ENCODE results near the gene BABAM2. TPM values are rescaled to one million over a fixed set of nuclear protein-coding genes. Genes with fewer than 3 reads are reported as not detected.

The BABAM2 gene
- total and polyA plus RNA-seq, 9 of the 15 experiments (the other 6 are each of a cell fraction or from before 2014, with no cell fraction given) = 10.9 to 37.4 (median 25.6) TPM

- TF ChIP-seq MYC (IDR thresholded peaks at IDR 0.05; ENCODE audit: low read depth, low read length) = peak; percentile 58; the same call in 1 of the 2 replicates
- no peak for TF ChIP-seq MYC (CRISPR knock-in tag; IDR thresholded peaks at IDR 0.05; ENCODE audit: borderline replicate concordance, low read depth)
- peak; percentile 55; the same call in 1 of the 2 replicates for TF ChIP-seq HDAC8 (tag; IDR thresholded peaks at IDR 0.05)
- TF ChIP-seq RAD21 (CRISPR knock-in tag; conservative IDR thresholded peaks at IDR 0.05 in 1 of 2, IDR thresholded peaks at IDR 0.05 in 1 of 2) = peak in 1 of 2 experiments; percentile 6; a peak in 1 of 4 replicates
- peak; percentile 72; the same call in 1 of the 2 replicates for TF ChIP-seq ZEB2 (IDR thresholded peaks at IDR 0.05)
- no peak for TF ChIP-seq ARNT (IDR thresholded peaks at IDR 0.05)
- TF ChIP-seq KLF13 (tag; IDR thresholded peaks at IDR 0.05; ENCODE audit: borderline replicate concordance, low read depth) = peak; percentile 93
- peak; percentile 80 for TF ChIP-seq POLR2A (conservative IDR thresholded peaks at IDR 0.05)
- TF ChIP-seq GMEB1 (CRISPR knock-in tag; IDR thresholded peaks at IDR 0.05) = peak; percentile 96
- TF ChIP-seq HNRNPUL1 (IDR thresholded peaks at IDR 0.05; ENCODE audit: low read length) = no peak
- TF ChIP-seq CCNT2 (IDR thresholded peaks at IDR 0.05; ENCODE audit: borderline replicate concordance, extremely low read depth, insufficient read length, low read depth, low read length) = peak; percentile 76
- TF ChIP-seq ATF7 (IDR thresholded peaks at IDR 0.05) = peak; percentile 51; the same call in 1 of the 2 replicates
- peak; percentile 69; the same call in 1 of the 2 replicates for TF ChIP-seq MAX (CRISPR knock-in tag; IDR thresholded peaks at IDR 0.05)
- peak; percentile 96 to 97 for TF ChIP-seq SIN3A (IDR thresholded peaks at IDR 0.05; ENCODE audit: borderline replicate concordance in 2 of 2, control insufficient read depth in 1 of 2, low read depth in 2 of 2, low read length in 2 of 2)
- TF ChIP-seq POLR2AphosphoS5 (IDR thresholded peaks at IDR 0.05; ENCODE audit: control insufficient read depth, insufficient read depth, low read depth, low read length) = peak; percentile 60; the same call in 1 of the 2 replicates
- TF ChIP-seq CREM (IDR thresholded peaks at IDR 0.05; ENCODE audit: low read depth) = peak; percentile 64
- peak; percentile 53 for TF ChIP-seq TBP (optimal IDR thresholded peaks at IDR 0.05; ENCODE audit: low read depth, low read length)
- TF ChIP-seq GTF3C2 (IDR thresholded peaks at IDR 0.05; ENCODE audit: borderline replicate concordance, extremely low read depth, insufficient read length) = no peak
- TF ChIP-seq ZNF589 (CRISPR knock-in tag; IDR thresholded peaks at IDR 0.05; ENCODE audit: low read depth) = peak; percentile 77; the same call in 1 of the 2 replicates
- TF ChIP-seq RFX1 (IDR thresholded peaks at IDR 0.05) = peak; percentile 93
- no peak for TF ChIP-seq ZNF121 (CRISPR knock-in tag; conservative IDR thresholded peaks at IDR 0.05)
- peak; percentile 67; the same call in 1 of the 2 replicates for TF ChIP-seq GATAD2B (IDR thresholded peaks at IDR 0.05; ENCODE audit: borderline replicate concordance)
- TF ChIP-seq ESRRA (IDR thresholded peaks at IDR 0.05; ENCODE audit: borderline replicate concordance, low read depth) = peak; percentile 52
- TF ChIP-seq SMAD4 (CRISPR knock-in tag; conservative IDR thresholded peaks at IDR 0.05) = peak; percentile 65
These were observed at the start of gene BABAM2, which contains the start of gene RBKS (continued) for GRCh38 chr2:27890146-27890923.
